Activated CD8-positive, alpha-beta memory T cell treated with anti-CD3 and anti-CD28 coated beads for 24 hours (primary cell): Measurements from ENCODE around the gene MYO10.
"Not testable (repeated sequence)": the region's sequence is repeated elsewhere in the genome, so short reads cannot be mapped to it uniquely, and the experiment has no call there.

Source experiments
- DNase-seq: peaks from one replicate; pipeline ENCODE4 v3.0.0-alpha.2; 2020

The MYO10 gene

GRCh38 chr5:16883806-16884205, 52.3 kb downstream of the MYO10 start:
- no peak for DNase-seq

GRCh38 chr5:16883176-16883575, 52.9 kb downstream of the MYO10 start:
- no peak for DNase-seq

- DNase-seq: no peak
Observed at GRCh38 chr5:16881251-16881650, 54.8 kb downstream of the MYO10 start.

GRCh38 chr5:16880547-16880946, 55.5 kb downstream of the MYO10 start:
- no peak for DNase-seq

GRCh38 chr5:16879650-16880049, 56.4 kb downstream of the MYO10 start:
- no peak for DNase-seq

- no peak for DNase-seq
Observed at GRCh38 chr5:16879191-16879590, 56.9 kb downstream of the MYO10 start.

- DNase-seq: no peak
Observed at GRCh38 chr5:16877267-16877935, 58.7 kb downstream of the MYO10 start.

GRCh38 chr5:16874424-16874823, 61.7 kb downstream of the MYO10 start:
- DNase-seq: not testable (repeated sequence)

GRCh38 chr5:16871746-16872339, 64.2 kb downstream of the MYO10 start:
- no peak for DNase-seq

GRCh38 chr5:16870878-16871277, 65.2 kb downstream of the MYO10 start:
- DNase-seq: no peak

GRCh38 chr5:16869821-16870796, 66.0 kb downstream of the MYO10 start:
- DNase-seq: no peak

GRCh38 chr5:16867577-16867953, 68.5 kb downstream of the MYO10 start:
- DNase-seq: no peak

GRCh38 chr5:16866795-16867576, 69.1 kb downstream of the MYO10 start:
- DNase-seq: no peak

GRCh38 chr5:16866273-16866672, 69.8 kb downstream of the MYO10 start:
- DNase-seq: no peak

- DNase-seq: no peak
Observed at GRCh38 chr5:16865151-16865550, 70.9 kb downstream of the MYO10 start.

- no peak for DNase-seq
Observed at GRCh38 chr5:16864631-16865131, 71.4 kb downstream of the MYO10 start.

- no peak for DNase-seq
Observed at GRCh38 chr5:16863469-16863946, 72.6 kb downstream of the MYO10 start.

GRCh38 chr5:16862777-16863176, 73.3 kb downstream of the MYO10 start:
- DNase-seq: no peak

GRCh38 chr5:16859346-16859745, 76.7 kb downstream of the MYO10 start:
- no peak for DNase-seq

- DNase-seq: no peak
Observed at GRCh38 chr5:16858151-16858550, 77.9 kb downstream of the MYO10 start.

GRCh38 chr5:16857635-16858034, 78.5 kb downstream of the MYO10 start:
- DNase-seq: no peak

GRCh38 chr5:16856531-16856930, 79.6 kb downstream of the MYO10 start:
- no peak for DNase-seq

GRCh38 chr5:16855898-16856297, 80.2 kb downstream of the MYO10 start:
- no peak for DNase-seq
